ENCODE measurements around the gene CTXN2.
A peak's percentile ranks its signal among the peaks of the same experiment; 100 is the strongest.

CTXN2 gene

GRCh38 chr15:48222627-48223026 is 31.2 kb downstream of the CTXN2 start:
- no peak for DNase-seq (ENCODE audit: low spot score)

- DNase-seq (ENCODE audit: low spot score), result no peak
These were observed 34.3 kb downstream of the CTXN2 start for GRCh38 chr15:48225771-48226170.

- DNase-seq (ENCODE audit: low spot score), result no peak
These were observed 39.0 kb downstream of the CTXN2 start for GRCh38 chr15:48230498-48230897.

- no peak for DNase-seq (ENCODE audit: low spot score)
These were observed 41.8 kb downstream of the CTXN2 start for GRCh38 chr15:48233246-48233645.

- no peak for DNase-seq (ENCODE audit: low spot score)
These were observed 47.9 kb downstream of the CTXN2 start for GRCh38 chr15:48239334-48239733.

- no peak for DNase-seq (ENCODE audit: low spot score)
These were observed 50.5 kb downstream of the CTXN2 start for GRCh38 chr15:48242015-48242414.

GRCh38 chr15:48242535-48242934 is 51.1 kb downstream of the CTXN2 start:
- DNase-seq (ENCODE audit: low spot score), result no peak

GRCh38 chr15:48244921-48245320 is 53.5 kb downstream of the CTXN2 start:
- no peak for DNase-seq (ENCODE audit: low spot score)

- no peak for DNase-seq (ENCODE audit: low spot score)
These were observed 56.9 kb downstream of the CTXN2 start for GRCh38 chr15:48248414-48248813.

GRCh38 chr15:48250640-48251076 is 59.2 kb downstream of the CTXN2 start:
- DNase-seq (ENCODE audit: low spot score), result peak; percentile 42

GRCh38 chr15:48253172-48253571 is 61.7 kb downstream of the CTXN2 start:
- no peak for DNase-seq (ENCODE audit: low spot score)

Measured in activated CD4-positive, alpha-beta T cell treated with anti-CD3 and anti-CD28 coated beads, Interleukin-2, Interleukin-4, amounts not matched to agents 100 ng/mL and 50 ng/mL, durations not matched to agents 16 hours and 8 hours (primary cell).